ENCODE measurements around the gene DOCK7. TPM values are rescaled to one million over a fixed set of nuclear protein-coding genes. Genes with fewer than 3 reads are reported as not detected.
"Not testable (repeated sequence)": the region's sequence is repeated elsewhere in the genome, so short reads cannot be mapped to it uniquely, and the experiment has no call there.

The DOCK7 gene
- total RNA-seq, 1 donor = 153 TPM

- DNase-seq (ENCODE audit: low read depth) = no peak
- no peak overlapping the region for H3K4me3 ChIP-seq (ENCODE audit: low read depth, low read length)
- no peak for TF ChIP-seq CTCF (IDR thresholded peaks at IDR 0.05; ENCODE audit: insufficient read depth, low read depth, low read length)
Measured at GRCh38 chr1:62682531-62682930, 5.7 kb downstream of the DOCK7 start.

GRCh38 chr1:62680992-62681391 lies 7.2 kb downstream of the DOCK7 start:
- DNase-seq (ENCODE audit: low read depth); H3K4me3 ChIP-seq (ENCODE audit: low read depth, low read length): not testable (repeated sequence)

- not testable (repeated sequence) for DNase-seq (ENCODE audit: low read depth); H3K4me3 ChIP-seq (ENCODE audit: low read depth, low read length)
Measured at GRCh38 chr1:62677822-62678221, 10.4 kb downstream of the DOCK7 start.

- TF ChIP-seq CTCF (IDR thresholded peaks at IDR 0.05; ENCODE audit: insufficient read depth, low read depth, low read length) = no peak
- peak; percentile 38 for DNase-seq (ENCODE audit: low read depth)
- H3K4me3 ChIP-seq (ENCODE audit: low read depth, low read length) = no peak overlapping the region
Measured at GRCh38 chr1:62676611-62677356, 11.4 kb downstream of the DOCK7 start.

DNA sequence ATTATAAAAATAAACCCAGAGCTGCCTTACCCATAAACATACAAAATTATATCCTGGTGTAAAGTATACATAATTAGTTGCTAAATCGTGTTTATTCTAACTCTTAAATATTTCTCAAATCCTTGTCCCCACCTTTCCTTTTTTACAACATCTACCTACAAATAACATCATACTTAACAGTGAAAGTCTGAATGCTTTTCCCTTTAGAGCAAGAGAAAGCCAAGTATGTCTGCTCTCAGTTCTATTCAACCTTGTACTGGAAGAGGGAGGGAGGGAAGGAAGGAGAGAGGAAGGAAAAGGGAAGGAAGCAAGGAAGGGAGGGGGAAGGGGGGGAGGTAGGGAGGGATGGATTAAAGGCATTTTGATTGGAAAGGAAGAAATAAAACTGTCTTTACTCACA lies 14.6 kb downstream of the DOCK7 start:
- H3K4me3 ChIP-seq (ENCODE audit: low read depth, low read length) = no peak overlapping the region
- no peak for TF ChIP-seq CTCF (IDR thresholded peaks at IDR 0.05; ENCODE audit: insufficient read depth, low read depth, low read length)

GRCh38 chr1:62672029-62672428 lies 16.2 kb downstream of the DOCK7 start:
- no peak for TF ChIP-seq CTCF (IDR thresholded peaks at IDR 0.05; ENCODE audit: insufficient read depth, low read depth, low read length)
- no peak for DNase-seq (ENCODE audit: low read depth)
- no peak overlapping the region for H3K4me3 ChIP-seq (ENCODE audit: low read depth, low read length)

More for the DNA sequence above, 14.6 kb downstream of the DOCK7 start:
- no peak for DNase-seq (ENCODE audit: low read depth)

GRCh38 chr1:62654744-62655143 lies 33.4 kb downstream of the DOCK7 start:
- no peak for DNase-seq (ENCODE audit: low read depth)
- no peak for TF ChIP-seq CTCF (IDR thresholded peaks at IDR 0.05; ENCODE audit: insufficient read depth, low read depth, low read length)
- H3K4me3 ChIP-seq (ENCODE audit: low read depth, low read length) = no peak overlapping the region

DNA sequence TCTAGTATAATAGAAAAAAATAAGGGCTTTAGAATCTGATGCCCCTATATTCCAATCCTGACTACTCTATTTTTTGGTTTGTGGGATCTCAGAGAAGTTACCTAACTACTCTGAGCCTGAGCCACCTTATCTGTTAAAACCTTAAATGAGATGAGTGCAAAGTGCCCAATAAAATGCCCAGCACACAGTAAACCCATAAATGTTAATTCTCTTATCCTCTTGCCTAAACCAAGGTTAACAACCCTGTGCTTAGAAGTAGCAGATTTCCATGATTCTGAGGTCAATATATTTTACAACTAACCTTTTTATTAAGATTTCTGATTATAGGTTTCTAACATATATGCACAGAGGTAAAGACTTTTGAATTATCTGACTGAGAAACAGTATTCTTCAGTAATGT lies 35.8 kb downstream of the DOCK7 start:
- no peak for TF ChIP-seq CTCF (IDR thresholded peaks at IDR 0.05; ENCODE audit: insufficient read depth, low read depth, low read length)
- peak; percentile 49 for DNase-seq (ENCODE audit: low read depth)
- H3K4me3 ChIP-seq (ENCODE audit: low read depth, low read length) = no peak overlapping the region

Data from fibroblast of villous mesenchyme (primary cell).